ENCODE results near the gene KCNJ6.

KCNJ6 gene

DNA sequence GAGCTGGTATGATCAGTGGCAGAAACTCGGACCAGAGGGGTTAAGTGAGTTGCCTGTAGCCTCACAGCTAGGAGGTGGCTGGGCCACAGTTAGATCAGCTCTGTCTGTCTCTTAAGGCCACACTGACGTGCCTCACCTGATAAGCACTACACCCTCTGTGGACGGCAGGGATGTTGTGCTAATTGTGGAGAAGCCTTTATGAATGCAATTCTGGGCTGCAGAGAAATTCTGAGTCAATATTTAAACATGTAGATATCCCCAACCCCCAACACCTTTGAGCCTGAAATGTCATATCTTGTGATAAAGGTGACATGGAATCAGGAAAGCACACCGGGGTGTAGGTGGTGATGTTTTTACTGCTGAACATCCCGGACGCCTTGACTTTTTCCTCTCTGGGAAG lies 88.3 kb downstream of the KCNJ6 start:
- H3K27me3 Mint-ChIP-seq (ENCODE audit: low read depth), result peaks cover 27% of the 10 kb centered on the region
- no peaks in the 10 kb centered on the region for H3K36me3 Mint-ChIP-seq (ENCODE audit: low read depth)
- no peak overlapping the region for H3K4me3 Mint-ChIP-seq
- no peaks in the 10 kb centered on the region for H3K9me3 Mint-ChIP-seq
- no peak overlapping the region for H3K27ac Mint-ChIP-seq
- H3K4me1 Mint-ChIP-seq, result peaks cover 7% of the 10 kb centered on the region
- TF ChIP-seq, protein P1, sequence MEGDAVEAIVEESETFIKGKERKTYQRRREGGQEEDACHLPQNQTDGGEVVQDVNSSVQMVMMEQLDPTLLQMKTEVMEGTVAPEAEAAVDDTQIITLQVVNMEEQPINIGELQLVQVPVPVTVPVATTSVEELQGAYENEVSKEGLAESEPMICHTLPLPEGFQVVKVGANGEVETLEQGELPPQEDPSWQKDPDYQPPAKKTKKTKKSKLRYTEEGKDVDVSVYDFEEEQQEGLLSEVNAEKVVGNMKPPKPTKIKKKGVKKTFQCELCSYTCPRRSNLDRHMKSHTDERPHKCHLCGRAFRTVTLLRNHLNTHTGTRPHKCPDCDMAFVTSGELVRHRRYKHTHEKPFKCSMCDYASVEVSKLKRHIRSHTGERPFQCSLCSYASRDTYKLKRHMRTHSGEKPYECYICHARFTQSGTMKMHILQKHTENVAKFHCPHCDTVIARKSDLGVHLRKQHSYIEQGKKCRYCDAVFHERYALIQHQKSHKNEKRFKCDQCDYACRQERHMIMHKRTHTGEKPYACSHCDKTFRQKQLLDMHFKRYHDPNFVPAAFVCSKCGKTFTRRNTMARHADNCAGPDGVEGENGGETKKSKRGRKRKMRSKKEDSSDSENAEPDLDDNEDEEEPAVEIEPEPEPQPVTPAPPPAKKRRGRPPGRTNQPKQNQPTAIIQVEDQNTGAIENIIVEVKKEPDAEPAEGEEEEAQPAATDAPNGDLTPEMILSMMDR (IDR thresholded peaks at IDR 0.05; ENCODE audit: unreplicated experiment in 3 of 3), result no peak

DNA sequence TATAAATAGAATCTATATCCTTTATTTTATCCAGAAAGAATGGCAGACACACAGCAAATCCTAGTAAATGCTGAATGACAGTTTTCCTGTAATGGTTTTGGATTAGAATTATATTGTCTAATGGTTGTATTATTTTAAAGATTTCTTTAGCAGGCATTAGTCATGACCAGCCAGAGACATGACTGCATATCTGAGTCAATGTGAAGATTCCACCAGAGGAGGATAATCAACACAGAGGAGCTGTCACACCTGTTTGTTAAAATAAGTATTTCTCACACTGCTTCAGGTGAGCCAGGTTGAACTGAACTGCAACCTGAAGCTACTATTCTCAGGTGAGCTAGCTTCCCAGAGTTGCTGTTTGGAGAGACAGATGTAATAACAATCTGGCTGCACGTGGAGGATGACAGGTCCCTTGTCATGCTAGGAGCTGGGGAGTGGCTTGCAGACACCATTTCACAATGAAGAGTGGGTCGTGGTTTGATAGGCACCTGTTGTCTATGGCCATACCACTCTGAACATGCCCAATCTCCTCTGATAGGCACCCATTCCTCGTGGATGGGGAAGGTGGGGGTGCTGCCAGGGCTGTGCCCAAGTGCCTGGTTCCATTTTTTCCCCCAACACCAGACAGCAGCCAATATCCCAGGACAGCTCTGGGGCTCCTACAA lies 94.3 kb downstream of the KCNJ6 start:
- Mint-ChIP-seq H3K4me3 (no peak overlapping the region), H3K36me3 (ENCODE audit: low read depth) (no peaks in the 10 kb centered on the region), H3K4me1 (peaks cover 6% of the 10 kb centered on the region)

GRCh38 chr21:37821092-37821491 lies 95.2 kb downstream of the KCNJ6 start:
- H3K27ac Mint-ChIP-seq, result no peak overlapping the region
- TF ChIP-seq, protein P1 (IDR thresholded peaks at IDR 0.05; ENCODE audit: unreplicated experiment in 3 of 3), result no peak
- no peaks in the 10 kb centered on the region for H3K36me3 Mint-ChIP-seq (ENCODE audit: low read depth)
- peaks cover 12% of the 10 kb centered on the region for H3K27me3 Mint-ChIP-seq (ENCODE audit: low read depth)
- no peak overlapping the region for H3K4me3 Mint-ChIP-seq
- peaks cover 6% of the 10 kb centered on the region for H3K4me1 Mint-ChIP-seq
- no peaks in the 10 kb centered on the region for H3K9me3 Mint-ChIP-seq

More for the DNA sequence above, 94.3 kb downstream of the KCNJ6 start:
- TF ChIP-seq, protein P1 (IDR thresholded peaks at IDR 0.05; ENCODE audit: unreplicated experiment in 3 of 3), result no peak
- no peak overlapping the region for H3K27ac Mint-ChIP-seq
- peaks cover 13% of the 10 kb centered on the region for H3K27me3 Mint-ChIP-seq (ENCODE audit: low read depth)
- H3K9me3 Mint-ChIP-seq, result no peaks in the 10 kb centered on the region

- peak overlapping the region in 1 of 3 experiments; percentile 28 for H3K27ac Mint-ChIP-seq
- H3K4me3 Mint-ChIP-seq, result no peak overlapping the region
- H3K9me3 Mint-ChIP-seq, result no peaks in the 10 kb centered on the region
- peaks cover 6% of the 10 kb centered on the region for H3K4me1 Mint-ChIP-seq
- TF ChIP-seq, protein P1 (IDR thresholded peaks at IDR 0.05; ENCODE audit: unreplicated experiment in 3 of 3), result no peak
- H3K27me3 Mint-ChIP-seq (ENCODE audit: low read depth), result peaks cover 8% of the 10 kb centered on the region
- no peaks in the 10 kb centered on the region for H3K36me3 Mint-ChIP-seq (ENCODE audit: low read depth)
These were observed 96.9 kb downstream of the KCNJ6 start for GRCh38 chr21:37819372-37819771.

- H3K27me3 Mint-ChIP-seq (ENCODE audit: low read depth), result peaks cover 8% of the 10 kb centered on the region
- H3K4me1 Mint-ChIP-seq, result peaks cover 6% of the 10 kb centered on the region
- no peak overlapping the region for H3K4me3 Mint-ChIP-seq
- H3K27ac Mint-ChIP-seq, result no peak overlapping the region
- peaks cover 15% of the 10 kb centered on the region for H3K9me3 Mint-ChIP-seq
- no peaks in the 10 kb centered on the region for H3K36me3 Mint-ChIP-seq (ENCODE audit: low read depth)
- TF ChIP-seq, protein P1 (IDR thresholded peaks at IDR 0.05; ENCODE audit: unreplicated experiment in 3 of 3), result no peak
These were observed 99.0 kb downstream of the KCNJ6 start for GRCh38 chr21:37817242-37817641.

GRCh38 chr21:37815893-37816292 lies 100.4 kb downstream of the KCNJ6 start:
- peaks cover 8% of the 10 kb centered on the region for H3K27me3 Mint-ChIP-seq (ENCODE audit: low read depth)

More at GRCh38 chr21:37815893-37816292, 100.4 kb downstream of the KCNJ6 start:
- Mint-ChIP-seq H3K9me3 (peaks cover 21% of the 10 kb centered on the region), H3K27ac (no peak overlapping the region), H3K4me3 (no peak overlapping the region), H3K4me1 (peaks cover 6% of the 10 kb centered on the region), H3K36me3 (ENCODE audit: low read depth) (peaks cover 6% of the 10 kb centered on the region)
- TF ChIP-seq, protein P1 (IDR thresholded peaks at IDR 0.05; ENCODE audit: unreplicated experiment in 3 of 3), result no peak
